Measurements from ENCODE around the gene PFN1.

PFN1 gene

GRCh38 chr17:4967539-4968485 is 19.5 kb upstream of the PFN1 start, which contains the start of gene SPAG7:
Gene SPAG7 (minus strand): TSS chr17:4967817. CDS start chr17:4967804, 13 bp downstream.
- peak; percentile 62 for DNase-seq

DNA sequence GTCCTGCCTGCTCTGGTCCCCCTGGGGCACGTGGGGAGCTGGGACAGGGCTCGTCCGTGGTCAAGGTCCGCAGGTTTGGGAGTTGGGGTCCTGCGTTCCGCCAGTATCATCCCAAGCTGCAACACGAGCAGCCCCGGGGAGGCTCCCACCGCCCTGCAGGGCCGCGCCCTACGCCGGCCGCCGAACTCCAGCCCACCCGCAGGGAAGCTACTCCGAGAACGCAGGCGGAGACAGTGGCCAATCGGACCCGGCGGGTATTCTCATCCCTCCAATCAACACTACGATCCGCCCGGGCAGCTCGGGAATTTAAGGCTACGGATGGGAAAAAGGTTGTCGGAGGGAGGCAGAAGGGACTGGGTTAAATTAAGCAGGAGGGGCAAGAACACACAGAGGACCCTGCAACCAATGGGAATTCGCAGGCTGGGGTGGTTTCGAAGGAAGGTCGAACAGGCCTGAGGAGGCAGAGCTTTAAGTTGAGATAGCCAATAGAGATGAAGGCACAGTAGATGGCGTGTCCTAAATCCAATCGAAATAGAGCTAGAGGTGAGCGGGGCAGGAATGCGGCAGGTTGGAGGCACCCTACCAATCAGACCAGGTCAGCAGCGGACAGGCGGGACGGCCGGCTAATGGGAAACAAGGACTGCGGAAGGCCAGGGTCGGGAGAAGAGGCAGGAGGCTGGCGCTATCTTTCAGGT is 18.7 kb upstream of the PFN1 start:
- peak; percentile 93 for DNase-seq

DNA sequence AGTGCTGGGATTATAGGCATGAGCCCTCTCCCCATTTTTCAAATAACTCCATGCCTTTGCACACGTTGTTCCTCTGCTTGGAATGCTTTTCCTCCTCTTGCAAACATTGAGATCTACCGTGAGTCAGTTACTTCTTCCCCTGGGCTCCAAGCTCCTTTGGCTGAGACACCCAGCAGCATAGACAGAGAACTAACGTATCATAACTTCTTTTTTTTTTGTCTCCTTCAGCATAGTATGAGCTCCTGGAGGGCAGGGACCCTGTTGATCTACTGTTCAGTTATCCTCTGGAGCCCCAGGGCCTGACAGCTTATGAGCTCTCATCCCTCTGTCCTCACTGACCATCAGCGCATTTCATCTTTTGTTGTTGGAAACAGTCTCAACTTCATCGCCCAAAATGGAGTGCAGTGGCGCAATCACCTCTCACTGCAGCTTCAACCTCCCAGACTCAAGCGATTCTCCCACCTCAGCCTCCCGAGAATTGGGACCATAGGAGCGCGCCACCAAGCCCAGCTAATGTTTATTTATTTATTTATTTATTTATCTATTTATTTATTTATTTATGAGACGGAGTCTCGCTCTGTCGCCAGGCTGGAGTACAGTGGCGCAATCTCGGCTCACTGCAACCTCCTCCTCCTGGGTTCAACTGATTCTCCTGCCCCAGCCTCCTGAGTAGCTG is 17.1 kb upstream of the PFN1 start:
- no peak for DNase-seq

DNA sequence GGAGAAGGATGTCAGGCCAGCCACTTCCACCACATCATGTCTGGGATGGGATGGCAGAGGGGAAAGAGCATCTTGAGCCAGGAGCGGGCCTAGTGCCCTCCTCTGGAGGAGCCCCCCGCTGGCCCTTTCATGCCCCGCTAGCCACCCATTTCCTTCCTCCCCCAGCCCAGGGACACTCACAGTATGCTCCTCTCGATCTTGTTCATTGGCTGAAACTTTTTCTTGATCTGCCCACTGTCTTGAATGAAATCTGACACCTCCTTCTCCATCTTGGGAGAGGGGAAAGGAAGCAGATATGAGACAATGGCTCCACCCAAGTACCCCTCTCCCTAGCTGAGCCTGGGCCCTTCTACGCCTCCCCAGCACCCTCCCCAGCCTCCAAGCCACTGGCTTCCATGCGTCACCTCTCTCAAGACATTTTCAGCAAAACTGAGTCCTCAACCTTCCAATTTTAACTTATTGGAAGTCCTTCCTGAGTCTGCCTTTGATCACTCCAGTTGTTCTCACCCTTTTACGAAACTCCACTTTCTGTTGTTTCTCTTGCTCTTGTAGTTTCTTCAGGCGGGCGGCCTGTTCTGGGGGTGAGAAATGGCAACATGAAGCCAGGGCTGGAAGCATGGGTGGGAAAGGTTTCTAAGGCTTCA is 12.1 kb upstream of the PFN1 start:
- DNase-seq, result no peak

DNA sequence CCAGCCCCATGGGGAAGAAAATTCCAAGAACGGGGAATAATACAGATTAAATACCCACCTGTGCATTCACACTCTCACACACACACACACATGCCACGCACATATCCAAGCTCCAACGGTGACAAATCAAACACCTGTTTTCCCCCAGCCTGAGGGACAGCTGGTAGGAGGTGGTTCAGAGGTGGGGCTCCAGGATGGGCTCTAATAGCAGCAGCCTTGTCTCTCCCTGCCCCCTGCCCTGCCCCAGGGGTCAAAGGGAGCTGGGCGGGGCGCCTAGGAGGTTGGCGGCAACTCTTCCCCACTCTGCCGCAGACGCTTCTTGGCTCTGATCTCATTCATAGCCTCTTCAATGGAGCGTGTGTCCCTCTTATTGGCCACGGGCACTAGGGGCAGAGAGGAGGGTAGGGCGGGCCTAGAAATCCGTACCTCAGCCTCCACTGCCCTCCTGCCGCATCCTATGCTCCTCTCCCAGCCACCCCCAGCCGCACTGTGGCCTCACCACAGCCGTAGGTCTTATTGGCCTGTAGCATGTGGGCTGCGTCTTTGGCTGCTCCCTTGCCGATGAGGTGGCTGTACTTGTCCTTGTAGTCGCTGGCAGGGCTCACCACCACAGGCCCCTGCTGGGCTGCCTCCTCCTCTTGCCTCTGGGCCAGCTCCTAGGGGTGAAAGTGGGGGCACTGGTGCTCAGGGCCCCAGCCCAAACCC is 11.1 kb upstream of the PFN1 start:
- DNase-seq, result no peak

DNA sequence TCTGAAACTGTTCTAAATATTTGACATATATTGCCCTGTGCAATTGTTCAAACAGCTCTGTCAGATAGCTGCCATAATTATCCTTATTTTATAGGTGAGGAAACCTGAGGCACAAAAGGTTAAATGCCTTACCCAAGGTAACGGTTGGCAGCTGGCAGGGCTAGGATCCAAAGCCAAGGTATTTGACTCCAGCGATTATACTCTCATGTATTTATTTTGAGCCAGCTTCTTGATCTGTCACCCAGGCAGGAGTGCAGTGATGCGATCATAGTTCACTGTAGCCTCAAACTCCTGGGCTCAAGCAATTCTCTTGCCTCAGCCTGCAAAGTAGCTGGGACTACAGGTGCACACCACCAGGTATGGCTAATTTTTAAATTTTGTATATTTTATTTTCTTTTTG is 9.8 kb upstream of the PFN1 start:
- no peak for DNase-seq

DNA sequence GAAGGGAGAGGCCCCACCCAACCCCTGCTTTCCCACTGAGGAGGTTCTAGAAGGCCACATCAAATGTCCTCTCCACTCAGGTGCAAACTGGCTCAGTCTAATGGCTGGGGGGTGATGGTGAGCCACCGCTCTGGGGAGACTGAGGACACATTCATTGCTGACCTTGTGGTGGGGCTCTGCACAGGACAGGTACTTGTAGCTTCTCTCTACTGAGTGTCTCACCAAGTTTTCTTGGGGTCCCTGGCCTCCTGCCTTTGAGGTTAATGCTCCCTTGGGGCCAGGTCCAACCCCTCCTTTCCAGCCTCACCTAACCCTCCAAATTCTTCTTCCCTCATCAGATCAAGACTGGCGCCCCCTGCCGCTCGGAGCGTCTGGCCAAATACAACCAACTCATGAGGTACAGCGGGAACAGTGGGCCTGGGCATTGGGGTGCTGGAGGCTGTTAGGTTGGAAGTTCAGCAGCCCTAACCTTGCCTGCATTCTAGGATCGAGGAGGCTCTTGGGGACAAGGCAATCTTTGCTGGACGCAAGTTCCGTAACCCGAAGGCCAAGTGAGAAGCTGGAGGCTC is 8.2 kb upstream of the PFN1 start:
- DNase-seq, result no peak

DNA sequence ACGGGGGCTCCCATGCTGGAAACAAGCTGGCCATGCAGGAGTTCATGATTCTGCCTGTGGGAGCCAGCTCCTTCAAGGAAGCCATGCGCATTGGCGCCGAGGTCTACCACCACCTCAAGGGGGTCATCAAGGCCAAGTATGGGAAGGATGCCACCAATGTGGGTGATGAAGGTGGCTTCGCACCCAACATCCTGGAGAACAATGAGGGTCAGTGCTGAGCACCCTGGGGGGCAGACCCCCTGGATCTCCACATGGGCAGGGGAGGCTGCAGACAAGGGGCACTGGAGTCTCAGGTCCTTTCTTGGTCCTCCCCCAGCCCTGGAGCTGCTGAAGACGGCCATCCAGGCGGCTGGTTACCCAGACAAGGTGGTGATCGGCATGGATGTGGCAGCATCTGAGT is 6.8 kb upstream of the PFN1 start:
- DNase-seq, result no peak

- no peak for DNase-seq
These were observed 5.2 kb upstream of the PFN1 start for GRCh38 chr17:4953451-4953961.

DNA sequence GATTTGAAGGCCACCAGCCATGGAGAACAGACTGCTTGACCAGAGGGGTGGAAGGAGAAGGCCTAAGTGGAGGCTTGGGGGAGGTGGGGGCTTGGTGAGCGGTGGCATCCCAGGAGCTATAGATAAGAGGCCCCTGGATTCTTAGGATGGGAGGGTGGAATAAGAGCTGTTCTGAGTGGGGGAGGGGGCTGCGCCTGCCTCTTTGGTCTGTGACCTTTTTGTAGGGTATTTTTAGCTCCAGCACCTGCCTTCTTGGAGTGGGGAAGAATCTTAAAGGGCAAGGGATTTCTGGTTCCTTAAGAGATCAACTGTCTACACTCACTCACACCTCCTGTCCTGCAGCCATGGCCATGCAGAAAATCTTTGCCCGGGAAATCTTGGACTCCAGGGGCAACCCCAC is 3.2 kb upstream of the PFN1 start:
- no peak for DNase-seq

- no peak for DNase-seq
These were observed 2.4 kb upstream of the PFN1 start, which contains the start of gene ENO3 for GRCh38 chr17:4950746-4951204. Gene ENO3 (plus strand): TSS chr17:4951119. CDS start chr17:4951830, 711 bp downstream.

- DNase-seq, result no peak
These were observed 1.9 kb upstream of the PFN1 start for GRCh38 chr17:4950075-4950745.

GRCh38 chr17:4949321-4950074 is 1.2 kb upstream of the PFN1 start:
- DNase-seq, result no peak

DNA sequence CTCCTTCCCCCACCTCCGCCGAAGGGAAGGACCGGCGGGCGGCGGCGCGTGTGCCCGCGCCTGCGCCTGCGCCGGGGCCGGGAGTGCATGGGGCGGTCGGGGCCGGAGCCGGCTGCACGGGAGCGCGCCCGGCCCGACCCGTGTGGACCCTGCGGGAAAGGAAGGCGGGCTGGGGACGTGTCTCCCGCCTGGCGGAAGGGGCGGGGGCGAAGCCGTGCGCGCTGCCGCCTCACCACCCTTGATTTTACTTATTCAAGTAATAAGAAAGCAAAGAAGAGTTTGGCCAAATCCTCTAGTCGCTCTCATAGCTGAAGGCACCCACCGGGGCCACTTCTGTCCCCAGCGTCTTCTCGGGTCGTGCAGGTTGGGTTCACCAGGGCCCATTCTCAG is 596 bp upstream of the PFN1 start:
- DNase-seq, result no peak

GRCh38 chr17:4947411-4948165 is 742 bp downstream of the PFN1 start:
- no peak for DNase-seq

DNA sequence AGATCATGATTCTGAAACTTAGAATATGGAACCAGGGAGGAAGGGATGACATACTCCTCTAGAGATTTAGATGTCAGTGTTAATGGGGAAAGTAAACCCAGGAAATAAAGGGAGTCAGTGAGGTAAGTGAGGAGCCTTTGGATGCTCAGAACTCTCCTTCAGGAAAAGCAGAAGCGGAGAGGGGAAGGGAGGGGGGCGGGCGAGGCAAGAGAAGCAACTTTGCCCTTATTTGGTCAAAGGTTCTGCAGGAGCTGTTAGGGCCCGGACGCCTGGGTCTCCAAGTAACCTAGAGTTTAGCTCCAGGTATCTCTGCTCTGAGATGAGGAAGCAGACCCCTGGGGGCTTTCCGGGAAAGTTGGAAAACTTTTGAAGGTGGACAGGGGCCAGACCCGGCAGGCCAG is 1.3 kb downstream of the PFN1 start:
- no peak for DNase-seq

DNA sequence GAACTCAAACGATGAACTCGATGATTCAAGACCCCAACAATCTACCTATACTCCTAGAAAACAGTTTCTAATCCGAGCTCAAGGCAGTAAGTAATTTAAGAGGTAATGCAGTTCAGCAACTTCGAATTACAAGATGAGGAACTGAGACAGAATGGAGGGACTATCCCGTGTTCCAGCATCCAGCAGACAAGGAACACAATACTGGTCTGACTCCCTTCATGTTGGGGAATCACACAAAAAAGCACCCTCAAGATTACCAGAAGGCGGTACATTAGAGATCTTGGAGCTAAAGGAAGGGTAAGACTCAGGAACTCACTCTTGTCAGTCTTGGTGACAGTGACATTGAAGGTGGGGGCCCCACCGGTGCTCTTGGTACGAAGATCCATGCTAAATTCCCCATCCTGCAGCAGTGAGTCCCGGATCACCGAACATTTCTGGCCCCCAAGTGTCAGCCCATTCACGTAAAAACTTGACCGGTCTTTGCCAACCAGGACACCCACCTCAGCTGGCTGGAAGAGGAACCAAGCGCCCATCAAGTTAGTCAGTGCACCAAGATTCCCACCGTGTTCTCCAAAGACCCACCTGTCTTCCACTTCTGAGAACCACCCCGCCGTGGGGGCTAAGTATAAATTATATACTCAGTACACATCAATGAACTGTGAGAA is 1.9 kb downstream of the PFN1 start:
- no peak for DNase-seq

DNA sequence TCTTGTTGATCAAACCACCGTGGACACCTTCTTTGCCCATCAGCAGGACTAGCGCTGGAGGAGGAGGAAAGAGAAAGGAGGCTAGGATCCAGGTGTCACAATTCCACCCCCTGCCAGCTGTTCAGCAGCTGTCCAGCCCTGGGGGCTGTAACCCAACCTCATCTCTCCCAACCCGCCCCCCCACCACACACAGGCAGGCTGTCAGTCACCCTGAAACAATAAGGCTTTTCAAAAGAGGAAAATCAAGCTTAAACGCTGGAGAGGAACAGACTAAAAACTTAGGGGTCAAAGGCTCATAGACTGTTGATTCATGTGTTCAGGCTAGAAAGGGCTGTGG is 2.4 kb downstream of the PFN1 start:
- DNase-seq, result no peak

All from NCI-H2029 treated with DMSO at 0.1 percent for 48 hours (cell line).